HG03159 (cell line): ENCODE results near the gene OR4Q3.
"Not testable (repeated sequence)": the region's sequence is repeated elsewhere in the genome, so short reads cannot be mapped to it uniquely, and the experiment has no call there.

Source experiments
- ATAC-seq: cut with Tn5 transposase; IDR thresholded peaks from one replicate; pipeline ENCODE4 v1.9.1; 2021; ENCODE audit warnings: mild to moderate bottlenecking, moderate library complexity; ENCODE audit not compliant: unreplicated experiment

The OR4Q3 gene

GRCh38 chr14:19743256-19743655, at the start of gene OR4Q3:
OR4Q3 (plus strand) TSS chr14:19743571.
- no peak for ATAC-seq

DNA sequence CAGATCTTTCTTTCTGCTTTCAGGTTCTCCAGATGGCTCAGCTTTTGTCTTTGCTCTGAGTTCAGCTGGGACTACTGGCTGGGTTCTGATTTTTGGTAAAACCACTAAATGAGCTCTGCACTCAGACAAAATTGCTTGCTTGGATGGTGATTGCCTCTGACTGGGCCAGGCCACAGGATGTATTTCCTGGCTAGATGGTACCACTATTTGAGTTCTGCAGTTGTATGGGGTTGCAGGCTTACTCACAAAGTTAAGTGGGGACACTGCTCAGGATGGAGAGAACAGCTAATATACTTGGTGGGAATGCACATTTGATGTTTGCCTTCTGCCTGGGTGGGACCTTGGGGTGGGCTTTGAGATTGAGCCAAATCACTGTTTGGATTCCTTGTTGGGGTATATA, 14.0 kb upstream of the OR4Q3 start:
- ATAC-seq = no peak

DNA sequence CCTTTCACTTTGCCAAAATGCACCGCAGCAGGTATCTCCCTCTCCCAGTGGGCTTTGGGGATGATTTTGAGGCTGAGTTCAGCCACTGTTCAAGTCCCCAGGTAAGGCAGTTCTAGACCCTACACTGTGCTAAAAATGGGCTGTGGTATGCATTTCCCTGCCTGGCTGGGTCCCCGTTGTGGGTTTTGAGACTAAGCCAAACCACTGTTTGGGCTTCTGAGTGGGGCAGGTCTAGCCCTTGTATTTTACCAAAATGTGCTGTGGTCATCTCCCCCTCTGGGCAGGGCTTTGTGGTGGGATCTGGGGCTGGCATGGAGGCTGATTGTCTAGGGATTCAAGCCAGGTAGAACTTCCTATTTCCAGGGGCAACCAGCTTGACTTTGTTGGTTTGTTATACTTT, 13.6 kb upstream of the OR4Q3 start:
- no peak for ATAC-seq

GRCh38 chr14:19733893-19734292, 9.5 kb upstream of the OR4Q3 start:
- ATAC-seq = not testable (repeated sequence)

- ATAC-seq = not testable (repeated sequence)
Observed at GRCh38 chr14:19752316-19752715, 8.9 kb downstream of the OR4Q3 start.

DNA sequence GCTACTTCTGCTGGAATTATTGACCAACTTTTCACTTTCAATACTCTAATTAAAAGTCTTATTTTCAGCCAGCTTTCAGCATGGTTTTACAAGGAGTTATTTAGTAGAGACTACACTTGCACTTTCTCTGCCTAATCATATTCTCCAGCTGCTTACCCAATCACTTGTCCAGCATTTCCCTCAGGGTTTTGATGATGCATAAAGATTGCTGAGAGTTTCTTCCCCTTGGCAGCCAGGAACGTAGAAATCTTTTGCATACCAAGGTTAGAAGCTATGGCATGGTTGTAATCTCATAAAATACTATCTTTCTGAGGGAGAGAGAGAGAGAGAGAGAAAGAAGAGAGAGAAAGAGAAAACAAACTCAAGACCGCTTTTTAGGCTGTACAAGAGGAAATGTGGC, 10.8 kb downstream of the OR4Q3 start:
- no peak for ATAC-seq

GRCh38 chr14:19771491-19771890, 28.1 kb downstream of the OR4Q3 start:
- not testable (repeated sequence) for ATAC-seq

GRCh38 chr14:19771895-19772430, 28.6 kb downstream of the OR4Q3 start:
- ATAC-seq = no peak

GRCh38 chr14:19772454-19772853, 29.1 kb downstream of the OR4Q3 start:
- ATAC-seq = not testable (repeated sequence)

GRCh38 chr14:19773204-19773603, 29.8 kb downstream of the OR4Q3 start, which contains the start of gene OR4M1:
OR4M1 (plus strand) TSS chr14:19773504; CDS start chr14:19780323, 6,819 bp downstream.
- not testable (repeated sequence) for ATAC-seq

GRCh38 chr14:19775587-19775986, 32.2 kb downstream of the OR4Q3 start:
- ATAC-seq = no peak

DNA sequence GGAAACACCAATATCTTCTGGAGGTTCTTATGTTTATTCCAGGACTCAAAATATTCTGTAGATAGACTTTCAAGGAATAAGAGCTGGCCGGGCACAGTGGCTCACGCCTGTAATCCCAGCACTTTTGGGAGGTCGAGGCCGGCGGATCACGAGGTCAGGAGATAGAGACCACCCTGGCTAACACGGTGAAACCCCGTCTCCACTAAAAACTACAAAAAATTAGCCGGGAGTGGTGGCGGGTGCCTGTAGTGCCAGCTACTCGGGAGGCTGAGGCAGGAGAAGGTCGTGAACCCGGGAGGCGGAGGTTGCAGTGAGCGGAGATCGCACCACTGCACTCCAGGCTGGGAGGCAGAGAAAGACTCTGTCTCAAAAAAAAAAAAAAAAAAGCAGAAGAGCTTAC, 42.5 kb downstream of the OR4Q3 start:
- ATAC-seq = not testable (repeated sequence)

DNA sequence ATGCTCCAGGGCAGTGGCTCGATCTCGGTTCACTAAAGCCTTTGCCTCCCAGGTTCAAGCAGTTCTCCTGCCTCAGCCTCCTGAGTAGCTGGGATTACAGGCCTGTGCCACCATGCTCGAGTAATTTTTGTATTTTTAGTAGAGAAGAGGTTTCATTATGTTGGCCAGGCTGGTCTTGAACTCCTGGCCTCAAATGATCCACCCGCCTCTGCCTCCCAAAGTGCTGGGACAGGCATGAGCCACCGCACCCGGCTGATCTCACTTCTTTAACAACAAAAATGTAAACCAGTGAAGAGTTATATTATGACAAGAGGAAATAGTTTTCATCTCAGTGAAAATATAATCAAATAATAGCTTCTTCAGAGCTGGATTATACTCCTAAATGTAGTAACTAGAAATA, 43.9 kb downstream of the OR4Q3 start:
- ATAC-seq = not testable (repeated sequence)

DNA sequence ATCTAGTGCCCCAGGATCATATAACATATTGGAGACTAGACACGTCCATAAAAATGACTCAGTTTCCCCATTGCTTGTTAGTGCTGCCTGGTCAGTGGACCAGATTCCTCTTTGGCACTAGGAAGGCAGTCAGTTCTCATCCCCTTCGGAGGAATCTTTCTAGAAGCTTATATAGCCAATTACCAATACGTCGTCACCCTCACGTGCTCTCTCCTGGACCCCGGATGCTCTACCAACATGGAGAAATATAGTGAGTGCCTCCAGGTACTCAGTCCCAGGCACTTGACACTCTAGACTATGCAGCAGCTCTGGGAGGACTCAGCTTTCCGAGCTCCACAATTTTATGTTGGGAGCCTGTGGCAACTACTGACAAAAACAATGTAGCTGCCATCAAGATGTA, 44.8 kb downstream of the OR4Q3 start:
- not testable (repeated sequence) for ATAC-seq

DNA sequence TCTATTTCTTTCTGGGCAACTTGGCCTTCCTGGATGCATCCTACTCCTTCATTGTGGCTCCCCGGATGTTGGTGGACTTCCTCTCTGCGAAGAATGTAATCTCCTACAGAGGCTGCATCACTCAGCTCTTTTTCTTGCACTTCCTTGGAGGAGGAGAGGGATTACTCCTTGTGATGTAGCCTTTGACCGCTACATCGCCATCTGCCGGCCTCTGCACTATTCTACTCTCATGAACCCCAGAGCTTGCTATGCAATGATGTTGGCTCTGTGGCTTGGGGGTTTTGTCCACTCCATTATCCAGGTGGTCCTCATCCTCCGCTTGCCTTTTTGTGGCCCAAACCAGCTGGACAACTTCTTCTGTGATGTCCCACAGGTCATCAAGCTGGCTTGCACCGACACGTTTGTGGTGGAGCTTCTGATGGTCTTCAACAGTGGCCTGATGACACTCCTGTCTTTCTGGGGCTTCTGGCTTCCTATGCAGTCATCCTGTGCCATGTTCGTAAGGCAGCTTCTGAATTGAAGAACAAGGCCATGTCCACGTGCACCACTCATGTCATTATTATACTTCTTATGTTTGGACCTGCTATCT, 53.2 kb downstream of the OR4Q3 start:
- ATAC-seq = not testable (repeated sequence)
